Measurements from ENCODE around the gene PLAC8.
"Not testable (repeated sequence)": the region's sequence is repeated elsewhere in the genome, so short reads cannot be mapped to it uniquely, and the experiment has no call there.

Gene PLAC8

GRCh38 chr4:83046693-83047473 is 67.6 kb downstream of the PLAC8 start:
- Histone ChIP-seq H3K27me3 (no peaks in the 10 kb centered on the region), H3K4me1 (no peaks in the 10 kb centered on the region), H3K4me3 (ENCODE audit: low read depth, low read length) (no peak overlapping the region), H3K9me3 (no peaks in the 10 kb centered on the region), H3K36me3 (peaks cover 3% of the 10 kb centered on the region; the same call in 1 of the 2 replicates)
- no peak for DNase-seq
- TF ChIP-seq, protein P1, sequence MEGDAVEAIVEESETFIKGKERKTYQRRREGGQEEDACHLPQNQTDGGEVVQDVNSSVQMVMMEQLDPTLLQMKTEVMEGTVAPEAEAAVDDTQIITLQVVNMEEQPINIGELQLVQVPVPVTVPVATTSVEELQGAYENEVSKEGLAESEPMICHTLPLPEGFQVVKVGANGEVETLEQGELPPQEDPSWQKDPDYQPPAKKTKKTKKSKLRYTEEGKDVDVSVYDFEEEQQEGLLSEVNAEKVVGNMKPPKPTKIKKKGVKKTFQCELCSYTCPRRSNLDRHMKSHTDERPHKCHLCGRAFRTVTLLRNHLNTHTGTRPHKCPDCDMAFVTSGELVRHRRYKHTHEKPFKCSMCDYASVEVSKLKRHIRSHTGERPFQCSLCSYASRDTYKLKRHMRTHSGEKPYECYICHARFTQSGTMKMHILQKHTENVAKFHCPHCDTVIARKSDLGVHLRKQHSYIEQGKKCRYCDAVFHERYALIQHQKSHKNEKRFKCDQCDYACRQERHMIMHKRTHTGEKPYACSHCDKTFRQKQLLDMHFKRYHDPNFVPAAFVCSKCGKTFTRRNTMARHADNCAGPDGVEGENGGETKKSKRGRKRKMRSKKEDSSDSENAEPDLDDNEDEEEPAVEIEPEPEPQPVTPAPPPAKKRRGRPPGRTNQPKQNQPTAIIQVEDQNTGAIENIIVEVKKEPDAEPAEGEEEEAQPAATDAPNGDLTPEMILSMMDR (IDR thresholded peaks at IDR 0.05; ENCODE audit: low read depth, low read length), result no peak

- no peaks in the 10 kb centered on the region for H3K27me3 ChIP-seq
- no peak overlapping the region for H3K4me3 ChIP-seq (ENCODE audit: low read depth, low read length)
- no peaks in the 10 kb centered on the region; the same call in 1 of the 2 replicates for H3K36me3 ChIP-seq
- no peaks in the 10 kb centered on the region for H3K9me3 ChIP-seq
- TF ChIP-seq, protein P1 (IDR thresholded peaks at IDR 0.05; ENCODE audit: low read depth, low read length), result no peak
- no peaks in the 10 kb centered on the region for H3K4me1 ChIP-seq
- DNase-seq, result no peak
Measured at GRCh38 chr4:83043801-83044407, 70.6 kb downstream of the PLAC8 start.

GRCh38 chr4:83043157-83043556 is 71.4 kb downstream of the PLAC8 start:
- not testable (repeated sequence) for DNase-seq; H3K4me3 ChIP-seq (ENCODE audit: low read depth, low read length); H3K27me3 ChIP-seq; H3K4me1 ChIP-seq; H3K36me3 ChIP-seq; H3K9me3 ChIP-seq

GRCh38 chr4:83040269-83040668 is 74.3 kb downstream of the PLAC8 start:
- H3K36me3 ChIP-seq, result no peaks in the 10 kb centered on the region; the same call in 1 of the 2 replicates
- TF ChIP-seq, protein P1 (IDR thresholded peaks at IDR 0.05; ENCODE audit: low read depth, low read length), result no peak
- H3K4me1 ChIP-seq, result no peaks in the 10 kb centered on the region
- H3K4me3 ChIP-seq (ENCODE audit: low read depth, low read length), result no peak overlapping the region
- no peak for DNase-seq
- H3K9me3 ChIP-seq, result no peaks in the 10 kb centered on the region
- no peaks in the 10 kb centered on the region for H3K27me3 ChIP-seq

All from BE2C (cell line).